ENCODE results near the gene RFK. TPM values are rescaled to one million over a fixed set of nuclear protein-coding genes. Genes with fewer than 3 reads are reported as not detected.

Gene RFK
- total RNA-seq, 1 donor, result 35.8 TPM

DNA sequence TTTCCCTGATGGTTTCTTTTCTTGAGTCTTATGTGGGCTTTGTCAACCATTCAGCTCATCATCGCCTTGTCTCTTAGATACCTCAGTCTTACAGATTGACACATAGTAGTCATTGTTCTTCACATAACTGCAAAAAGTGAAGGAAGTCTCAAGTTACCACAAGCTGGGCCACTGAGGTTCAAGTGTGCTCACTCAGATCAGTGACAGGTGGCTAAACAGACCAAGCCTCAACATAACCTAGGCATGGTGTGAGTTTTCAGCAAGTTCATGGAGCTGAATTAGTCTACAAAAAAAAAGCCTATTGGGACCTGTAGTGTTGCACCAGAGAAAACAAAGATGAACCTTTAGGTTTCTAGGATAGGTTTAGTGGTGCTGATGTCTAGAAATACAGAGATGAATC, 58.2 kb downstream of the RFK start:
- no peak overlapping the region for H3K4me3 ChIP-seq (ENCODE audit: low read depth, low read length)
- TF ChIP-seq, protein P1, sequence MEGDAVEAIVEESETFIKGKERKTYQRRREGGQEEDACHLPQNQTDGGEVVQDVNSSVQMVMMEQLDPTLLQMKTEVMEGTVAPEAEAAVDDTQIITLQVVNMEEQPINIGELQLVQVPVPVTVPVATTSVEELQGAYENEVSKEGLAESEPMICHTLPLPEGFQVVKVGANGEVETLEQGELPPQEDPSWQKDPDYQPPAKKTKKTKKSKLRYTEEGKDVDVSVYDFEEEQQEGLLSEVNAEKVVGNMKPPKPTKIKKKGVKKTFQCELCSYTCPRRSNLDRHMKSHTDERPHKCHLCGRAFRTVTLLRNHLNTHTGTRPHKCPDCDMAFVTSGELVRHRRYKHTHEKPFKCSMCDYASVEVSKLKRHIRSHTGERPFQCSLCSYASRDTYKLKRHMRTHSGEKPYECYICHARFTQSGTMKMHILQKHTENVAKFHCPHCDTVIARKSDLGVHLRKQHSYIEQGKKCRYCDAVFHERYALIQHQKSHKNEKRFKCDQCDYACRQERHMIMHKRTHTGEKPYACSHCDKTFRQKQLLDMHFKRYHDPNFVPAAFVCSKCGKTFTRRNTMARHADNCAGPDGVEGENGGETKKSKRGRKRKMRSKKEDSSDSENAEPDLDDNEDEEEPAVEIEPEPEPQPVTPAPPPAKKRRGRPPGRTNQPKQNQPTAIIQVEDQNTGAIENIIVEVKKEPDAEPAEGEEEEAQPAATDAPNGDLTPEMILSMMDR (IDR thresholded peaks at IDR 0.05; ENCODE audit: insufficient read depth, low read depth, low read length), result no peak
- no peak for DNase-seq (ENCODE audit: low read depth)

Other genes starting within 250 kb of the RFK start
- 2.6 and 9.9 TPM in 2 replicates for gene GCNT1, start 64.8 kb upstream of the RFK start, total RNA-seq